ENCODE results near the gene DRAP1.

GRCh38 chr11:65958774-65959420 lies 39.7 kb downstream of the DRAP1 start:
- TF ChIP-seq CTCF (IDR thresholded peaks at IDR 0.05; ENCODE audit: low read length) (no peak), EZH2 (optimal IDR thresholded peaks at IDR 0.05; ENCODE audit: low read depth, low read length) (no peak), EZH2phosphoT487 (IDR thresholded peaks at IDR 0.05; ENCODE audit: low read length) (no peak)

Data from MM.1S (cell line).